Endothelial cell of umbilical vein (primary cell): ENCODE results near the gene MVP. TPM values are rescaled to one million over a fixed set of nuclear protein-coding genes. Genes with fewer than 3 reads are reported as not detected.
"Not testable (repeated sequence)": the region's sequence is repeated elsewhere in the genome, so short reads cannot be mapped to it uniquely, and the experiment has no call there.

ENCODE experiments used
- BruUV-seq: library from RNA; stranded (reverse); fragments of 400-500 nt; replicated peaks from 2 replicates; lab custom pipeline; 2021; lab: Mats Ljungman, UMichigan
- CTCF ChIA-PET: fragments of 300-600, 350-600 bp; sonication (Branson Sonifier 250); formaldehyde crosslinking; loops from one replicate; lab custom pipeline; 2021; ENCODE audit warnings: antibody characterized with exemption, inconsistent platforms; lab: Charles Lee
- POLR2A ChIA-PET: fragments of 300-600, 350-600 bp; sonication (Branson Sonifier 250); formaldehyde crosslinking; loops from one replicate; lab custom pipeline; 2021; ENCODE audit warnings: antibody characterized with exemption, inconsistent platforms; lab: Charles Lee
- DNase-seq: peaks from one replicate; pipeline ENCODE4 v3.0.0-alpha.2; 2011; ENCODE audit warnings: low read depth, low spot score
- FAIRE-seq: peaks from 2 replicates; lab custom pipeline; 2011; peaks lifted over from hg19 to GRCh38; lab: Jason Lieb, UNC
- H2AFZ ChIP-seq: 2 replicates; pipeline ENCODE4 v1.6.0; 2012; ENCODE audit warnings: low read depth, low read length, control low read depth, inconsistent platforms
- H3K27ac ChIP-seq: 2 replicates; pipeline ENCODE4 v1.5.1; 2011; ENCODE audit warnings: low read depth, mild to moderate bottlenecking, control low read depth, low read length, moderate library complexity; ENCODE audit not compliant: insufficient read depth
- H3K27me3 ChIP-seq, 2 experiments: 2 replicates each; pipeline versions ENCODE4 v1.6.0 to v1.6.1; 2011; ENCODE audit warnings: low read length in 2 of 2, mixed read lengths in 1 of 2; ENCODE audit not compliant: control insufficient read depth in 2 of 2, insufficient read depth in 2 of 2
- H3K36me3 ChIP-seq, 2 experiments: 2 replicates in 1 of 2; 3 replicates in 1 of 2; pipeline ENCODE4 v1.5.1; 2011; ENCODE audit warnings: low read length in 2 of 2, mild to moderate bottlenecking in 1 of 2, moderate library complexity in 1 of 2; ENCODE audit not compliant: control insufficient read depth in 2 of 2, insufficient read depth in 2 of 2; ENCODE audit errors: extremely low read depth in 1 of 2
- H3K4me1 ChIP-seq: 3 replicates; pipeline ENCODE4 v1.5.1; 2011; ENCODE audit warnings: mild to moderate bottlenecking, low read length; ENCODE audit not compliant: control insufficient read depth, insufficient read depth; ENCODE audit errors: extremely low read depth
- H3K4me2 ChIP-seq: 2 replicates; pipeline ENCODE4 v1.6.1; 2011; ENCODE audit warnings: low read length, control low read depth, mixed read lengths; ENCODE audit not compliant: insufficient read depth
- H3K4me3 ChIP-seq, 3 experiments: fragments of 200-600 bp in 1 of 3; sonication (generic), shearing (Covaris generic) in 1 of 3; replicated peaks in 1 of 3; 2 replicates each; pipeline ENCODE4 v1.5.1; 2011 to 2016; ENCODE audit warnings: control low read depth in 3 of 3, low read length in 3 of 3, mild to moderate bottlenecking in 2 of 3, inconsistent platforms in 1 of 3, low read depth in 1 of 3, moderate library complexity in 1 of 3; ENCODE audit not compliant: insufficient read depth in 1 of 3
- H3K79me2 ChIP-seq: 2 replicates; pipeline ENCODE4 v1.6.0; 2012; ENCODE audit warnings: low read length, inconsistent platforms; ENCODE audit not compliant: control insufficient read depth, insufficient read depth
- H3K9ac ChIP-seq: replicated peaks from 2 replicates; pipeline ENCODE3; 2011; ENCODE audit warnings: low read length, control low read depth; ENCODE audit not compliant: insufficient read depth; ENCODE audit errors: extremely low read depth
- H3K9me1 ChIP-seq: replicated peaks from 3 replicates; pipeline ENCODE4 v1.6.0; 2011; ENCODE audit warnings: mild to moderate bottlenecking, low read length; ENCODE audit not compliant: control insufficient read depth, insufficient read depth; ENCODE audit errors: extremely low read depth
- H3K9me3 ChIP-seq: replicated peaks from 2 replicates; pipeline ENCODE4 v1.5.1; 2012; ENCODE audit warnings: low read length, inconsistent platforms; ENCODE audit not compliant: control insufficient read depth, insufficient read depth
- H4K20me1 ChIP-seq: replicated peaks from 2 replicates; pipeline ENCODE3; 2011; ENCODE audit warnings: mild to moderate bottlenecking, low read length; ENCODE audit not compliant: control insufficient read depth, insufficient read depth; ENCODE audit errors: extremely low read depth
- CTCF ChIP-seq, 2 donors: IDR thresholded peaks; 1 replicate in 1 of 2; 2 replicates in 1 of 2; pipeline ENCODE4 v1.5.1; 2011; ENCODE audit warnings: low read length in 2 of 2, mild to moderate bottlenecking in 2 of 2, moderate library complexity in 2 of 2, control low read depth in 1 of 2, inconsistent platforms in 1 of 2, low read depth in 1 of 2; ENCODE audit not compliant: insufficient read depth in 1 of 2; ENCODE audit errors: extremely low read depth in 1 of 2
- EZH2 ChIP-seq: IDR thresholded peaks from 2 replicates; pipeline ENCODE4 v1.6.1; 2012; ENCODE audit warnings: borderline replicate concordance, low read depth, mild to moderate bottlenecking, moderate library complexity, low read length, inconsistent platforms; ENCODE audit not compliant: severe bottlenecking
- FOS ChIP-seq: IDR thresholded peaks from 2 replicates; pipeline ENCODE4 v1.6.1; 2011; ENCODE audit warnings: mild to moderate bottlenecking, low read length, moderate library complexity, borderline replicate concordance; ENCODE audit not compliant: insufficient read depth
- GATA2 ChIP-seq: IDR thresholded peaks from 2 replicates; pipeline ENCODE4 v1.7.0; 2011; ENCODE audit warnings: low read depth, mild to moderate bottlenecking, moderate library complexity, mixed read lengths, low read length; ENCODE audit not compliant: insufficient read length, insufficient read depth
- JUN ChIP-seq: IDR thresholded peaks from 2 replicates; pipeline ENCODE4 v1.6.1; 2011; ENCODE audit warnings: borderline replicate concordance, low read depth; ENCODE audit not compliant: insufficient read length, insufficient read depth
- MAX ChIP-seq: IDR thresholded peaks from 2 replicates; pipeline ENCODE4 v1.6.1; 2011; ENCODE audit not compliant: insufficient read depth, insufficient read length
- MYC ChIP-seq: IDR thresholded peaks from one replicate; pipeline ENCODE4 v1.6.1; 2011; ENCODE audit warnings: mild to moderate bottlenecking, low read depth, low read length
- POLR2A ChIP-seq: IDR thresholded peaks from 2 replicates; pipeline ENCODE4 v1.6.1; 2012; ENCODE audit warnings: low read depth, mild to moderate bottlenecking, control low read depth, low read length
- POLR2AphosphoS5 ChIP-seq: IDR thresholded peaks from 2 replicates; pipeline ENCODE4 v1.6.1; 2012; ENCODE audit warnings: low read depth, mild to moderate bottlenecking, control low read depth, low read length, moderate library complexity; ENCODE audit not compliant: insufficient read depth
- dilution Hi-C: fragments of 300-500 bp; cut with MboI; formaldehyde crosslinking; loops from one replicate; pipeline ENCODE4 v1.15.0; 2019; ENCODE audit warnings: low sequenced_read_pairs; ENCODE audit not compliant: extremely low pct_ligation_motif_present
- intact Hi-C: fragments of 100-400 bp; cut with micrococcal nuclease; formaldehyde crosslinking; loops from one replicate; pipeline ENCODE4 v1.10.0; 2022
- polyA plus RNA-seq, 4 experiments: library from polyadenylated mRNA; depleted of rRNA in 3 of 4; stranded (reverse) in 3 of 4; unstranded in 1 of 4; fragments of >200 nt; gene quantifications; 2 replicates each; pipeline versions ENCODE4 v1.2.1 to v1.2.3, GENCODE V29; 2011 to 2012; ENCODE audit warnings: missing spikeins in 1 of 4
- total RNA-seq: library from RNA; stranded (reverse); gene quantifications from 2 replicates; pipeline ENCODE4 v1.2.3, GENCODE V29; 2021

Gene MVP
- total and polyA plus RNA-seq, 2 donors (not counting 3 experiments of a cell fraction or from before 2014, with no cell fraction given) = 49.8 to 118 TPM

DNA sequence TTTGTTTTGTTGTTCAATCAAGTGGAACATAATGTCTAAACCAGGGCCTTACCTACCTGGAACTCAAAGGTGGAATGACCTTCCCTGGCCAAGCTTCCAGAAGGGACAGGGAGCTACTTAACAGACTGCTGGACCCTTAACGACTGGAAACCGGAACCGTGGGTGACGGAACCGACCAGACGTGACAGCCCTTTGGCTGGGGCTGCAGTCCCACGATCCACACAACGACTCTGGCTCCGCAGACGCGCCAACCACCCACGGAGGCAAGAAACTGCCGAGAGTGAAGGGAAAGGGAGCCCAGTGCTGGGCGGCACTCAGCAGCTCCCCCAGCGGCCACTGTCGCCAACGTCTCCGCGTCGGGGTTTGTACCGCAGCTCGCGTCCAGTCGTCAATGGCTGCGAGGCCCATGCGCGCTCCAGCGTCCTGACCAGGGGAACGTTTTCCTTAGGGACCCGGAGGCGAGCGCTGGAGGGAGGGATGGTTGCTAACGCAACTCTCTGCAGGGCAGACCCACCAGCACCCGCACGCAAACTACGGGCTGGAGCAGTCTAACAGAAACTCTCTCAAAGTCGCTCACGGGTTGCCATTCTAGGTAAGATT, 35.3 kb upstream of the MVP start:
- H3K79me2 ChIP-seq = no peaks in the 10 kb centered on the region
- no peaks in the 10 kb centered on the region for H4K20me1 ChIP-seq
- H3K4me3 ChIP-seq = peak overlapping the region in 1 of 3 experiments; percentile 5
- no peaks in the 10 kb centered on the region for H3K9me1 ChIP-seq
- H3K9ac ChIP-seq = no peak overlapping the region
- H2AFZ ChIP-seq = peak overlapping the region; percentile 84
- intact Hi-C loops (no loop called here), dilution Hi-C loops (no loop called here)
- no peaks in the 10 kb centered on the region for H3K9me3 ChIP-seq
- no TSS peak for BruUV-seq
- FAIRE-seq = peak; percentile 98
- POLR2A ChIA-PET = no interaction called here
- no peak overlapping the region for H3K27ac ChIP-seq
- no peaks in the 10 kb centered on the region for H3K36me3 ChIP-seq
- CTCF ChIA-PET = interaction anchor here (0.7 to 4.6 kb wide), 29 partner anchors 10 to 247 kb away, joined by 3 to 30 read pairs (median 4); partner anchors contain the start of genes PAGR1 and SEZ6L2
- peak overlapping the region; percentile 77 for H3K4me2 ChIP-seq
- peak; percentile 76 for DNase-seq
- H3K4me1 ChIP-seq = peaks cover 10% of the 10 kb centered on the region
- H3K27me3 ChIP-seq = peaks cover 7 to 16% of the 10 kb centered on the region in 2 experiments
- TF ChIP-seq EZH2 (no peak), POLR2A (no peak), MYC (no peak), CTCF (IDR thresholded peaks at IDR 0.05; ENCODE audit: extremely low read depth in 1 of 2, insufficient read depth in 1 of 2, low read depth in 1 of 2, low read length in 2 of 2) (peak; percentile 91 to 98), GATA2 (no peak), JUN (no peak), FOS (no peak), MAX (no peak), POLR2AphosphoS5 (peak; percentile 17)

DNA sequence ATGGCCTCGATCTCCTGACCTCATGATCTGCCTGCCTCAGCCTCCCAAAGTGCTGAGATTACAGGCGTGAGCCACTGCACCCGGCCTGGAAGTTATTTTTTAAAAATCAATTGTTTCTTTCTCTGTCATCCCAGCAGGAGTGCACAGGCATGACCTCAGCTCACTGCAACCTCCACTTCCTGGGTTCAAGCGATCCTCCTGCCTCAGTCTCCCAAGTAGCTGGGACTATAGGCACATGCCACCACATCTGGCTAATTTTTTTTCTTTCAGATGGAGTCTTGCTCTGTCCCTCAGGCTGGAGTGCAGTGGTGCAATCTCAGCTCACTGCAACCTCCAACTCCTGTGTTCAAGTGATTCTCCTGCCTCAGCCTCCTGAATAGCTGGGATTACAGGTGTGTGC, 33.1 kb upstream of the MVP start:
- H3K27ac ChIP-seq, H3K36me3 ChIP-seq, H3K9me1 ChIP-seq, H2AFZ ChIP-seq, DNase-seq, dilution Hi-C loops, H4K20me1 ChIP-seq, H3K27me3 ChIP-seq, H3K9me3 ChIP-seq, POLR2A ChIA-PET, FAIRE-seq, H3K4me2 ChIP-seq, intact Hi-C loops, H3K9ac ChIP-seq, BruUV-seq, H3K4me3 ChIP-seq: not testable (repeated sequence)
- CTCF ChIA-PET = interaction anchor here (4.6 kb wide), 1 partner anchor 61 kb away, joined by 30 read pairs; no protein-coding TSS in a partner anchor
- peaks cover 16% of the 10 kb centered on the region for H3K79me2 ChIP-seq
- peaks cover 22% of the 10 kb centered on the region for H3K4me1 ChIP-seq
